Stomach (tissue), 4 donors: Measurements from ENCODE around the gene SH3BP5.

Experiments
- CTCF ChIP-seq, 7 experiments: fragments of 450-650 bp in 4 of 7; fragments of 200-600 bp in 3 of 7; sonication (generic) in 3 of 7; IDR thresholded peaks; one replicate each; pipeline ENCODE4 v1.5.1; 2016 to 2019; ENCODE audit warnings: antibody characterized with exemption in 7 of 7, control low read depth in 2 of 7, mild to moderate bottlenecking in 1 of 7
- POLR2A ChIP-seq, 4 donors: fragments of 450-650 bp; IDR thresholded peaks; one replicate each; pipeline ENCODE4 v1.6.1; 2016; ENCODE audit warnings: antibody characterized with exemption in 4 of 4, control low read depth in 2 of 4, mild to moderate bottlenecking in 1 of 4, moderate library complexity in 1 of 4
- POLR2AphosphoS5 ChIP-seq, 3 donors: sonication (generic); formaldehyde crosslinking; IDR thresholded peaks; one replicate each; pipeline ENCODE4 v1.6.1; 2016; ENCODE audit warnings: antibody characterized with exemption in 3 of 3

- peak in 1 of 3 donors; percentile 3 for TF ChIP-seq POLR2AphosphoS5 (IDR thresholded peaks at IDR 0.05)
- TF ChIP-seq CTCF (IDR thresholded peaks at IDR 0.05): no peak
- no peak for TF ChIP-seq POLR2A (IDR thresholded peaks at IDR 0.05)
Measured at GRCh38 chr3:15319575-15319974, 12.8 kb downstream of the SH3BP5 start.
